ENCODE results near the gene MTOR. TPM values are rescaled to one million over a fixed set of nuclear protein-coding genes. Genes with fewer than 3 reads are reported as not detected.

The MTOR gene
- total RNA-seq, 3 donors from 2014 or later: 37.9 to 50.5 (median 42.5) TPM

- intact Hi-C loops (cut with DNase I, micrococcal nuclease): no loop called here
- ATAC-seq: no peak
- H3K36me3 ChIP-seq (ENCODE audit: low read depth): no peaks in the 10 kb centered on the region
- H3K4me3 ChIP-seq: no peak overlapping the region
- DNase-seq: no peak
- H3K4me1 ChIP-seq (ENCODE audit: low read depth): no peaks in the 10 kb centered on the region
- no peak for TF ChIP-seq CTCF (IDR thresholded peaks at IDR 0.05)
- H3K9me3 ChIP-seq: no peaks in the 10 kb centered on the region
Observed at GRCh38 chr1:11293856-11294255, 31.5 kb upstream of the MTOR start.

- no peak for DNase-seq
- Histone ChIP-seq H3K9me3 (no peaks in the 10 kb centered on the region), H3K4me3 (no peak overlapping the region), H3K36me3 (ENCODE audit: low read depth) (no peaks in the 10 kb centered on the region), H3K4me1 (ENCODE audit: low read depth) (no peaks in the 10 kb centered on the region)
- no peak for ATAC-seq
- intact Hi-C loops (cut with DNase I, micrococcal nuclease): no loop called here
- TF ChIP-seq CTCF (IDR thresholded peaks at IDR 0.05): no peak
Observed at GRCh38 chr1:11291049-11291448, 28.7 kb upstream of the MTOR start.

GRCh38 chr1:11289064-11289463 is 26.7 kb upstream of the MTOR start:
- Histone ChIP-seq H3K4me1 (ENCODE audit: low read depth) (no peaks in the 10 kb centered on the region), H3K36me3 (ENCODE audit: low read depth) (no peaks in the 10 kb centered on the region), H3K9me3 (no peaks in the 10 kb centered on the region), H3K4me3 (no peak overlapping the region)
- ATAC-seq: no peak
- intact Hi-C loops (cut with DNase I, micrococcal nuclease): no loop called here
- no peak for DNase-seq
- TF ChIP-seq CTCF (IDR thresholded peaks at IDR 0.05): no peak

- intact Hi-C loops (cut with DNase I, micrococcal nuclease): no loop called here
- ATAC-seq: no peak
- Histone ChIP-seq H3K4me1 (ENCODE audit: low read depth) (no peaks in the 10 kb centered on the region), H3K9me3 (no peaks in the 10 kb centered on the region), H3K36me3 (ENCODE audit: low read depth) (no peaks in the 10 kb centered on the region), H3K4me3 (no peak overlapping the region)
- DNase-seq: no peak
- no peak for TF ChIP-seq CTCF (IDR thresholded peaks at IDR 0.05)
Observed at GRCh38 chr1:11286735-11287410, 24.5 kb upstream of the MTOR start.

GRCh38 chr1:11285883-11286734 is 23.8 kb upstream of the MTOR start:
- no peak for TF ChIP-seq CTCF (IDR thresholded peaks at IDR 0.05)
- H3K36me3 ChIP-seq (ENCODE audit: low read depth): no peaks in the 10 kb centered on the region
- no peak overlapping the region for H3K4me3 ChIP-seq
- intact Hi-C loops (cut with DNase I, micrococcal nuclease): no loop called here
- DNase-seq (no peak), ATAC-seq (no peak)
- H3K9me3 ChIP-seq: no peaks in the 10 kb centered on the region
- no peaks in the 10 kb centered on the region for H3K4me1 ChIP-seq (ENCODE audit: low read depth)

All from mucosa of descending colon (tissue), 3 donors.